ENCODE results near the gene RETN.

The RETN gene

DNA sequence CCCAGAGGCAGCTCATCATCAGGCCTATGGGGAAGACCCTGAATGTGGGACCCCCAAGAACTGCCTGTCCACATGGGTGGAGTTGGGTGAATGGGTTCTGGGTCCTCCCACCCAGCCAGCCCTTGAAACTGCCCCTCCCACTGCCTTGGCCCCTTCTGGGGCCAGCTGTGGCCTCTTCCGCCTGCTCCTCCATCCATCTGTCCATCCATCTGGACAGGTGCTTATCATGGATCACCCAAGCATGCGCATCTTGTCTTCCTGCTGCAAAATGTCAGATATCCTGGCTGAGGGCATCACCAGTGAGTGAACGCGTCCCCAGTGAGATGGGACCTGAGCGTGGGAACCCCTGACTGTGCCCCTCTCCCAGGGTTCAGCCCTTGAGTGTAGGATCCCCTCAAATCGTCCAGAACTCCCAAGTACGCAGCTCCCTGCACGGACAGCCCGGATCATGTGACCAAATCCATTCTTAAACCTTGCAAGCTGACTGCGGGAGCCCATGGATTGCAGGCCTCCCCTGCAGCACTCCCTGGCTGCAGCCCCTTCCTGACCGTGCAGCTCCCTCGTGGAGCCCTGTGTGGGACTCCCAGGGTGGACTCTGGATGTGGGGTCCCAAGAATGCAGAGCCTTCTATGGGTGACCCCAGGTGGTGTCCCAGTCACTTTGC is 29.9 kb upstream of the RETN start:
- no peak for DNase-seq

DNA sequence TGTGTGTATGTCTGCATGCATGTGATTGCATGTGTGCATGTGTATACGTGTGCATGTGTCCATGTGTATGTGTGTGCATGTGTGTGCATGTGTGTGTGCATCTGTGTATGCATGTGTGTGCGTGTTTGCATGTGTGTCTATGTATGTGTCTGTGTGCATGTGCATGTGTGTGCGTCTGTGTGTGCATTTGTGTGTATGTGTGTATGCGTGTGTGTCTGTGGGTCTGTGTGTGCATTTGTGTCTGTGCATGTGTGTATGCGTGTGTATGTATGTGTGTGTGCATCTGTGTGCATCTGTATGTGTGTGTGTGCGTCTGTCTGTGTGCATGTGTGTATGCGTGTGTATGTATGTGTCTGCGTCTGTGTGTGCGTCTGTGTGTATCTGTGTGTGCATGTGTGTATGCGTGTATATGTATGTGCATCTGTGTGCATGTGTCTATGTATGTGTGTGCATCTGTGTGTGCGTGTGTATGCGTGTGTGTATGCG is 28.9 kb upstream of the RETN start:
- DNase-seq, result no peak

DNA sequence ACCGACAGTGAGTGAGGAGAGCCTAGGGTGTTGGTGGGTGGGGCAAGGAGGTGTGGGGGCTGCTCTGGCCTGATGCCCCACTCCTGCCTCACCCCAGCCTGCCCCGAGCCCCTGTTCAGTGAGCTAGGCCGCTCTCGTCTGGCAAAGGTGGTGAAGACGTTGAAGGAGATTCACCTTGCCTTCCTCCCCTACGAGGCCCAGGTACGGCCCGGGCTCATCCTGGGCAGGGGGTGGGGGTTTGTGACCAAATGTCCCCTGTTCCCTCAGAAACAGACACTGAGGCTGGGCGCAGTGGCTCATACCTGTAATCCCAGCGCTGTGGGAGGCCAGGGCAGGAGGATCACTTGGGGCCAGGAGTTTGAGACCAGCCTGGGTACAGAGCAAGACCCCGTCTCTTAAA is 28.0 kb upstream of the RETN start:
- DNase-seq, result no peak

DNA sequence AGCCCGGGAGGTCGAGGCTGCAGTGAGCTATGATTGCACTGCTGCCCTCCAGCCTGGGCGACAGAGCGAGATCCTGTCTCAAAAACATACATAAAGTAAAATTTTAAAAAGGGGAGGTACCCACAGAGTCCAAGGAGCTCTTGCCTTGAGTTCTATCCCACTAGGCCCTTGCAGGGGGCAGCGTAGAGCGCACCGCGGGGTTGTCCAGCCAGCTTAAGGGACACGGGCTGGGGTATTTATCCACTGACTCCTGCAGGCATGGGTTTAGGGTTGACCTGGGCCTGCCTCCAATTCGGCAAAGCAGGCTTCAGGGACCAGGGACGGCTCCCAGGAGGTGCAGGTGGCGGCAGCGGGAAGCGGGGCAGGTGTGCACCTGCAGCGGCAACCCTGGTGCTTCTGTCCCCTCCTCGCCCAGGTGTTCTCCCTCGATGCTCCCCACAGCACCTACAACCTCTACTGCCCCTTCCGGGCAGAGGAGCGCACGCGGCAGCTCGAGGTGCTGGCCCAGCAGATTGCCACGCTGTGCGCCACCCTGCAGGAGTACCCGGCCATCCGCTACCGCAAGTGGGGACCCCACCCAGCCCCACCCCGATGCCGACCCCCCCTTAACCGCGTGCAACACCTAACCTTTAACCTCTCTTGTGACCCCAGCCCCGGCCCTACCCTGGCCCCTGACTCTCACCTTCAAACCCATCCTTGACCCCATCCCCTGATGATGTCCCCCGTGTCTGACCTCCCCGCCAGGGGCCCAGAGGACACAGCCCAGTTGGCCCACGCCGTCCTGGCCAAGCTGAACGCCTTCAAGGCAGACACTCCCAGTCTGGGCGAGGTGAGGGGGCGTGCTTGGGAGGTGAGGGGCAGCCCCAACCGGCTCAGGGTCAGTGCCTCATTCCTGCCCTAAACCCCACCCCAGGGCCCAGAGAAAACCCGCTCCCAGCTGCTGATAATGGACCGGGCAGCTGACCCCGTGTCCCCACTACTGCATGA is 27.3 kb upstream of the RETN start:
- no peak for DNase-seq

DNA sequence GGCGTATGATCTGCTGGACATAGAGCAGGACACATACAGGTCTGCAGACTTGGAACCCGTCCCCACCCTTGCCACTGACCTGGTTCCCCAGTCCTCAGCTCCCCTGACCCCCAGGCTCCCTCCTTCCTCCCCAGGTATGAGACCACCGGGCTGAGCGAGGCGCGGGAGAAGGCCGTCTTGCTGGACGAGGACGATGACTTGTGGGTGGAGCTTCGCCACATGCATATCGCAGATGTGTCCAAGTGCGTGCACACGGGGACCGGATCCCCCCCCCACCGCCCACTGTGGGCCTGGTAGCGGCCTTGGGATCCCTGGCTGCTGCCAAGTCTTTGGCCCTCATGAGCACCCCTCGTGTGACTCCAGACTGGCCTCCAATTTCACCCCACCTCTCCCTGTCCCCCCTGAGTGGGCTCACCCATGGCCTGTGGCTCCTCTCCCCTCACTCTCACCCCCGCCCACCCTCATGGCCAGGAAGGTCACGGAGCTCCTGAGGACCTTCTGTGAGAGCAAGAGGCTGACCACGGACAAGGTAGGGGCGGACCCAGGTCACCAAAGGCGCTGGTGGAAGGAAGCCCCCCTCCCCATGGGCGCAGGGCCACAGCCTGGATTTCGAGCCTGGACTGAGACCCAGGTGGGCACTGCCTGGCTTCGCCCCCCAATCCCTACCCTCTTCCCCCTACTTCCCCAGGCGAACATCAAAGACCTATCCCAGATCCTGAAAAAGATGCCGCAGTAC is 26.4 kb upstream of the RETN start:
- no peak for DNase-seq

DNA sequence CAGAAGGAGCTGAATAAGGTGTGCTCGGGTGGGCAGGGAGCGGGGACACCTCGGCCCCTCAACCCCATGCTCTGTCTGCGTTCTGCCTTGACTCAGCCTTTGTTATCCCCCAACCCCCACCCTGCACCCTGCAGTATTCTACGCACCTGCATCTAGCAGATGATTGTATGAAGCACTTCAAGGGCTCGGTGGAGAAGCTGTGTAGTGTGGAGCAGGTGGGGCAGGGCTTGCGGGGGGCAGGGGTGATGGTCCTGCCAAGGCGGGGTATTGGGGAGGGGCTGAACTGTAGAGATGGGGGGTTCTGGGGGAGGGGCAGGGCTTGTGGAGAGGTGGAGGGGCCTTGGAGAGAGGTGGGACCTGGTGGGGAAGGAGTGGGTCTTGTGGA is 25.8 kb upstream of the RETN start:
- no peak for DNase-seq

DNA sequence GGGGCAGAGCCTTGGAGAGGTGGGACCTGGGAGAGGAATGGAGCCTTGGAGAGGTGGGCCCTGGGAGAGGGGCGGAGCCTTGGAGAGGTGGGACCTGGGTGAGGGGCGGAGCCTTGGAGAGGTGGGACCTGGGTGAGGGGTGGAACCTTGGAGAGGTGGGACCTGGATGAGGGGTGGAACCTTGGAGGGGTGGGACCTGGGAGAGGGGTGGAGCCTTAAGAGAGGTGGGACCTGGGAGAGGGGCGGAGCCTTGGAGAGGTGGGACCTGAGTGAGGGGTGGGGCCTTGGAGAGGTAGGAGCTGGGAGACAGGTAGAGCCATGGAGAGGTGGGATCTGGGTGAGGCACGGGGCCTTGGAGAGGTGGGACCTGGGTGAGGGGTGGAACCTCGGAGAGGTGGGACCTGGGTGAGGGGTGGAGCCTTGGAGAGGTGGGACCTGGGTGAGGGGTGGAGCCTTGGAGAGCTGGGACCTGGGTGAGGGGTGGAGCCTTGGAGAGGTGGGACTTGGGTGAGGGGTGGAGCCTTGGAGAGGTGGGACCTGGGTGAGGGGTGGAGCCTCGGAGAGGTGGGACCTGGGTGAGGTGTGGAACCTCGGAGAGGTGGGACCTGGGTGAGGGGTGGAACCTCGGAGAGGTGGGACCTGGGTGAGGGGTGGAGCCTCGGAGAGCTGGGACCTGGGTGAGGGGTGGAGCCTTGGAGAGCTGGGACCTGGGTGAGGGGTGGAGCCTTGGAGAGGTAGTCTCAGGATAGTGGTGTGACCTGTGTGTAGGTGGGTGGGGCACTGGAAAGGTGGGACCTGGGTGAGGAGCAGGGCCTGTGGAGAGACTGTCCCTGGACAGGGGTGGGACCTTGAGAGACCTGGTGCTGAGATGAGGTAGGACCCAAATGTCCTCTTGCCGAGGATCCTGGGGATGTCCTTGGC is 25.0 kb upstream of the RETN start:
- peak; percentile 41 for DNase-seq

DNA sequence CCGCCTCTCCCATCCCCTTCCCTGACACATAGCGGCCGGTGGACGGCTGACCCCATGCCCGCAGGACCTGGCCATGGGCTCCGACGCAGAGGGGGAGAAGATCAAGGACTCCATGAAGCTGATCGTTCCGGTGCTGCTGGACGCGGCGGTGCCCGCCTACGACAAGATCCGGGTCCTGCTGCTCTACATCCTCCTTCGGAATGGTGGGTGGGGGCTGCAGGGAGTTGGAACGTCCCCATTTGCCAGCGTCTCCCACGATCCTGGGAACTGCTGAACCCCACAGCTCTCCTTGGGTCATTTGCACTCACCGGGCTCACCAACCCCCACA is 24.3 kb upstream of the RETN start:
- DNase-seq, result no peak

DNA sequence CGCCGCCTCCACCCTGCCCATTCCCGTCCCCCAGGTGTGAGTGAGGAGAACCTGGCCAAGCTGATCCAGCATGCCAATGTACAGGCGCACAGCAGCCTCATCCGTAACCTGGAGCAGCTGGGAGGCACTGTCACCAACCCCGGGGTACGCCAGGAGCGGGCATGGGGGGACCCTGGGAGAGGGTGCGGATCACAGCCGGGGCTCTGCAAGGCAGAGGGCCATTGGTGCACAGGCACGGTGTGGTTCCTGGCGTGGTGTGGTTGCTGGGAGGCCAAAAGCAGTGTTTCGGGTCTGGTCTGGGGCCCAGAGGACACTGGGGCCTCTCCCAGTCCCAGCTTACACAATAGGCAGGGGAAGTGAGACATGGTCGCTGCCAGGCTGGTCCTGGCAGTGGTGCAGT is 23.7 kb upstream of the RETN start:
- no peak for DNase-seq

DNA sequence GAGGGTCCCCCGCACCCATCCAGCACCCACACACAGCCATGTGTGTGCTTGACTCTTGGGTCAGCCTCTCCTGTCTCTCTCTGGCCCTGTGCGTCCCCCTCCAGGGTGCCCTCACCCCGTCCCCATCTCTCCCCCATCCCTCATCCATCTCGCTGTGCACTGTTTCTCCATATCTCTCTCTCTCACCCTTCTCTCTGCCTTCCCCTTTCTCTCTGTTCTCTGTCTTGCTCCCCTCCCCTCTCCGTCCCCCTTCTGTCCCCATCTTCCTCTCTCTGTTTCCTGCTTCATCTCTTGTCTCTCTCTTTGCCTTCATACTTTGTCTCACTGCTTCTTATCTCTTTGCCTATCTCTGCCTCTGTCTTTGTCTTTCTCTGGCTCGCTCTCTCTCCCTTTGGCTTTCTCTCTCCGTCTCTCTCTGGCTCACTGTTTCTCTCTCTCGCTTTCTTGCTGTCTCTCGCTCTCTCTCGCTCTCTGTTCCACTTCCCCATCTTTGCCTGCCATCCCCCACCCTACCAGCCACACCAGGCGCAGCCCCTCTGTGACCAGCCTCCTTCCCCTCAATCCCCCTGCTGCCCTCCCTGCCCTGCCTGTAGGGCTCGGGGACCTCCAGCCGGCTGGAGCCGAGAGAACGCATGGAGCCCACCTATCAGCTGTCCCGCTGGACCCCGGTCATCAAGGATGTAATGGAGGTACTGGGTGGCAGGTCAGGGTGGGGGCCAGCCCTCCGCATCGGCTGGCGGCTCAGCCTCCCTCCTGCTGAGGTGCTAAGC is 23.0 kb upstream of the RETN start:
- DNase-seq, result no peak

DNA sequence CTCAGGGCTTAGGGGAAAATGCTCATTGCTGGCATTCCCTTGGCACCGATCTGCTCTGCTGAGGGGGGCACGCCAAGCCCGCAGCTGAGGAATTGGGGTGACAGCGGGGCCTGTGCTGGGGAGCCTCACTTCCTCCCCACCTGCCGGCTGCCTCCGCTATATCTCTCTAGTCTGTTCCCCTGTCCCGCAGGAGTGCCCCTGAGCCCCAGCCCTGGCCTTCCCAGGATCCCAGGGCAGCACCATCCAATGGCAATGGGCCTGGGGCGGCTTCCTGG is 22.5 kb upstream of the RETN start:
- no peak for DNase-seq

DNA sequence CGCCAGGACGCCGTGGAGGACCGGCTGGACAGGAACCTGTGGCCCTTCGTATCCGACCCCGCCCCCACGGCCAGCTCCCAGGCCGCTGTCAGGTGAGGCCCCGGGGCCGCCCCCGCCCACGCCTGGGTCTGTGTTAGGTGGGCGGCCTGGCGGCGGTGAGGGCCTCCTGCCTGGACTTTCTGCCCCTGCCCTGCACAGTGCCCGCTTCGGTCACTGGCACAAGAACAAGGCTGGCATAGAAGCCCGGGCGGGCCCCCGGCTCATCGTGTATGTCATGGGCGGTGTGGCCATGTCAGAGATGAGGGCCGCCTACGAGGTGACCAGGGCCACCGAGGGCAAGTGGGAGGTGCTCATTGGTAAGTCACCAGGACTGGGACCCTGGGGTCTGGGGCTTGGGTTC is 21.7 kb upstream of the RETN start:
- no peak for DNase-seq

DNA sequence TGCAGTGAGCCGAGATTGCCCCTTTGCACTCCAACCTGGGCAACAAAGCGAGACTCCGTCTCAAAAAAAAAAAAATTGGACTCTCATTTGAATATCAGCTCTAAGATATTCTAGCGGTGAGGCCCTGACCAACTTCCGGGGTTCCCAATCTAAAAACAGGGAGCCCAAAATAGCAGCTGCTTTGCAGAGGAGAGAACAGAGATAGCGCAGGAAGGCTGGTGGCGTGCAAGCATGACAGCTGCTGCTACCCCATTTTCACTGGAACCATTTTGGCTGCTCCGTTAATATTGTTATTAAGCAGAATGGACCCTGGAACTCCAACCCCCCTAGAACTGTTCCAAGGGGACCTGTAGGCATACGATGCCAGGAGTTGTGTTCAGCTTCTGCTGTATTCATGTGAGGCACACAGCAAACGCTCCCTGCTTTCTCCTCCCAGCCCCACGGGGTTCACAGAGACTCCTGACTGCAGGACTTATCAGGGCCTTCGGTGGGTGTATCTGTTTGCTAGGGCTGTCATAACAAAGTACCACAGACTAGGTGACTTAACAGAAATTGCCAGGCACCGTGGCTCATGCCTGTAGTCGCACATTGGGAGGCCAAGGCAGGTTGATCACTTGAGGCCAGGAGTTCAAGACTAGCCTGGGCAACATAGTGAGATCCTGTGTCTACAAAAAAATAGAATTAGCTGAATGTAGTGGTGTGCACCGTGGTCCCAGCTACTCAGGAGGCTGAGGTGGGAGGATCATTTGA is 20.4 kb upstream of the RETN start:
- no peak for DNase-seq

DNA sequence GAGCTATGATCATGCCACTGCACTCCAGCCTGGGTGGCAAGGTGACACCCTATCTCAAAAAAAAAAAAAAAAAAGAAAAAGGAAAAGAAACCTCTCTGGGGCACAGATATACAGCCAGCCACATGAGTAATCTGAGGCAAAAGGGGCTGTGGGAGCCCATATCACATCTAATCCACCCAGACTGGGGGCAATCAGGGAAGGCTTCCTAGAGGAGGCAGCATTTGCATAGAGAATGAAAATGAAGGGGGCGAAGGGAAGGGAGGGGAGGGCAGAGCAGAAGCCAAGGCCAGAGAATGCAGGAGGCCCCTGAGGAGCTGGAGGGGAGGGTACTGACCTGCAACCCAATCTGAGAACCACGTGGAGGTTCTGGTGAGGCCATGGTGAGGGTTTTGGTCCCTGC is 18.7 kb upstream of the RETN start:
- no peak for DNase-seq

DNA sequence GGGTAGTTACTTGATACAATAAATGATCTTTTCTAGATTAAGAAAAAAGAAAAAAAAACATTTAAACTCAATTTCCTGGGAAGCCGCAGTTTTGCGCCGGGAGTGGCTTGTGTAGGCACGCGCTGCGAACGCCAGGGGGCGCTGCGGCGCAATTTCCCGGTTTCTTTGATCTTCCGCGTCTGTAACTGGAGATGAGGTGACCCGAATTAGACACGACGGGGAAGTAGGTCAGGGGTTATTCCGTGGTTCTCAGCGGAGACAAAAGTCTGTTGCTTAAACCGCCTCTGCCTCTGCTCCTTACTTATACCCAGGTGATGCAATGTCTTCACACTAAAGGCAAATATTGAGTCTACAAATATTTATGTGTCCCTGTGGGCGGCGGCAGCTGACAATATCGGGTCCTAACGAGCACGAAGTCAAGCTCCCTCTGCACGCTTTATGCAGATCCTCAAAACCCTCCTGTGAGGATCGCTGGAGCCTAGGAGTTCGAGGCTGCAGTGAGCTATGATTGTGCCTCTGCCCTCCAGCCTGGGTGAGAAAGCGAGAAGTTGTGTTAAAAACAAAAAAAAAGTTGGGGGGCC is 16.7 kb upstream of the RETN start:
- peak; percentile 89 for DNase-seq

DNA sequence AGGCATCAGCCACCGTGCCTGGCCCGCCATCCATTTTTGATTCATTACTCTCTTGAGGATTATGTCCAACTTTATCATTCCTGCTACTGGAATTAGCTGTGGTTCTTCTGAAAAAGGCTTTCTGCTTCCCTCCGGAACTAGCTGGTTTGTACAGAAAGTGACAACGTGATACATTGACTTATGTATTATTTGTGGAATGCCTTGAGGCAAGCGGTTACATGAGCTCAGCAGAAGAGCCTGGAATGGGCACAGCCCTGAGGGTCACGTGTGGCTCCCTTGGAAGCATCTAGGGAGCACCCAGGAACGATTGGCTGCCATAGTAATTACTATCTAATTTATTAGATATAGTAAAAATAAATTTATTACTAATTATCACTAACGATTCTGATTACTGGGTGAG is 14.4 kb upstream of the RETN start:
- DNase-seq, result no peak

DNA sequence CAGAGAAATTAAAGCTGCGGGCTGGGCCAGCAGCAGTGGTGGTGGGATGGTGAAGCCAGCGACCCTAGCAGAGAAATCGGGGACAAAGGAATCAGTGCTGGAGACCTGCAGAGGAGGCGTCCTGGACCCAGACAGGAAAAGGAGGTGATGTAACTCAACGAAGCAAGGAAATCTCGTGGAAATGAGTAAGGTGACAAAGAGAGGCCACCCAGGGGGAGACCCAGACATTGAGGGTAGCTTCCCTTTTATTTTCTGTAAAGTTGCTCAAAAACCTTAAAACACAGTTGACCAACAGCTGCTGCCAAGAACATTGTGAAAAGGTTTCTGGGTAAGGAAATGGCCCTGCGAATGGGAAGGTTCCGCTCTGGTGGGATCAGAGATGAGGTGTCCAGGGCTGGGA is 13.3 kb upstream of the RETN start:
- no peak for DNase-seq

DNA sequence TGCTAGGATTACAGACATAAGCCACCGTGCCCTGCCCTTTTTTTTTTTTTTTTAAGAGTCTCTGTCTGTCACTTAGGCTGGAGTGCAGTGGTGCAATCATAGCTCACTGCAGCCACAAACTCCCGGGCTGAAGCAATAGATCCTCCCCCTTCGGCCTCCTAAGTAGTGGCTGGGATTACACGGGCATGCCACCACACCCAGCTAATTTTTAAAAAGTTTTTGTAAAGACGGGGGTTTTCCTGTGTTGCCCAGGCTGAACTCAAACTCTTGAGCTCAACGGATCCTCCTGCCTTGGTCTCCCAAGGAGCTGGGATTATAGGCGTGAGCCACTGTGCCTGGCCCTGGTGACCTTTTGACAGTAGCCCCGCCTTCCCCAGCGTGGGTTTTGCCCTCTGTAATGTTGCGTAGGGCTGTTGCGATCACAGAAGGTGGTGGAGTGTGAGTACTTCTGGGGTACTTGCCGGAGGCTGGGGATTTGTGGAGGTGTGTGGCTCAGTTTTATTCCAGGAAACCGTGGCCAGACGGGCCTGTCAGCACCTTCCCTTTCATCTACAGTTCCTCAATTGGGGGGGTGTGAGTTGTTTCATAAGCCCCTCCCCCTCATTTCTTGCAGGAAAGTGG is 11.6 kb upstream of the RETN start:
- DNase-seq, result peak; percentile 23

DNA sequence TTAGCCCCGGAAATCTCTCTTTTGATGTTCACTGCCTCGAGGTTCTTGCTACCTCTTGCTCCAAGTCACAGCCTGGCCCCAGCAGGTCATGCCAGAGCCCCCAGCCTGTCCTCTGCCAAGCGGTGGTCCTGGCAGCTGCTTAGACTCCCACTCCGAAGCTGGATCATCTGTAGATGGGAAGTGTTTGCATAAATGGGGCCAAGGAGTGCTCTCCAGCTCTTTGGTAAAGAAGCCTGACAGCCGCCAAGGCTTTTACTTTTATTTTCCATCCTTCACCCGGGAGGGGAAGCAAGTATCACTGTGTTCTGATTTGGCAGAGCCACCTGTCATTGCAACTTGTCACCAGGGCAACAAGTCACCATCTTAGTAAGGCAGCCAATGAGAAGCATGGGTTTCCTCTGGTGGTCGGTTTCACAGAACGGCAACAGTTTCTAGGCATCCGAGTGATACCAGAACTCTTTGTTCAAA is 10.6 kb upstream of the RETN start:
- peak; percentile 67 for DNase-seq
